ENCODE results near the gene ABCC3. TPM values are rescaled to one million over a fixed set of nuclear protein-coding genes. Genes with fewer than 3 reads are reported as not detected.
A peak's percentile ranks its signal among the peaks of the same experiment; 100 is the strongest.

Gene ABCC3
- total RNA-seq, 1 donor from 2014 or later = 6.3 TPM

DNA sequence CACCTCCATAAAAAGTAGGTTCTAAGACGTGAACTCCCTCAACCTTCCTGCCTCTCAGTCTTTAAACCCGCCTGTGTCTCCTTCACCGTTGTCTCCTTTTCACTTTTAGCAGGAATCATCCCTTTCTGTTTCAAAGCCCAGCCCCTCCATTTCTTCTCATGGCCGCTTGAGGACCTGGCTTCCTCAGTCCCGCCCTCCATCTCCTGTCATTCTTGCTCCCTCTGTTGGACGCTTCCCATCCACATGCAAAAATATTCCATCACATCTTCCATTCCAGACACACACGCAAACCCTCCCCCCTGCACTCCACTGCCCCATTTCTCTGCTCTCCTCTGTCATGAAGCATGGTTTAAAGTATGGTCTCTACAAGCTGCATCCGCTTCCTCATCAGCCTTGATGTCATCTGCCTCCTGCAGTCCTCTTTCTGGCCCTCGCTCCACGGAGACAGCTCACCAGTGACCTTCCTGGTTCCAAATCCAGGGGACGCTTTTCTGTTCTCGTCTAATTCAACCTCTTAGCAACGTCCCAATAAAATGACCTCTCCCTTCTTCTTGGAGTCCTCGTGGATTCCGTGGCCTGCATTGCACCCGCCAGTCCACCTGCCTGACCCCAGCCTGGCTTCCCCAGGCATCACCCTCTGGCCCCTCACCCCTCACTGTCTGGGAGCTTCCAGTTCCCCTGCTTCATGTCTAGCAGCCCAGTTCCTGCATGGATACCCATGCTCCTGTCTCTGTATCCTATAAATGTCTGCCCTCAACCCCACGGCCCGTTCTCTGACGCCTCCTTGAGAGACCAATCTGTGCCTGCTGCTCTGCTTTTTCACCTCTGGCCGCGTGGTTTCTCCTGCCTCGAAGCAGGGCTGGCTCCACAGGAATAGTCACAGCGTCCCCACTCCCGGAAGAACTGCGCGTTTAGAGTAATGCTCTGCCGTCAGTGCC is 46.9 kb downstream of the ABCC3 start:
- DNase-seq (ENCODE audit: low read depth) = no peak
- H3K4me3 ChIP-seq (ENCODE audit: low read depth, low read length) = no peak overlapping the region
- TF ChIP-seq, protein P1, sequence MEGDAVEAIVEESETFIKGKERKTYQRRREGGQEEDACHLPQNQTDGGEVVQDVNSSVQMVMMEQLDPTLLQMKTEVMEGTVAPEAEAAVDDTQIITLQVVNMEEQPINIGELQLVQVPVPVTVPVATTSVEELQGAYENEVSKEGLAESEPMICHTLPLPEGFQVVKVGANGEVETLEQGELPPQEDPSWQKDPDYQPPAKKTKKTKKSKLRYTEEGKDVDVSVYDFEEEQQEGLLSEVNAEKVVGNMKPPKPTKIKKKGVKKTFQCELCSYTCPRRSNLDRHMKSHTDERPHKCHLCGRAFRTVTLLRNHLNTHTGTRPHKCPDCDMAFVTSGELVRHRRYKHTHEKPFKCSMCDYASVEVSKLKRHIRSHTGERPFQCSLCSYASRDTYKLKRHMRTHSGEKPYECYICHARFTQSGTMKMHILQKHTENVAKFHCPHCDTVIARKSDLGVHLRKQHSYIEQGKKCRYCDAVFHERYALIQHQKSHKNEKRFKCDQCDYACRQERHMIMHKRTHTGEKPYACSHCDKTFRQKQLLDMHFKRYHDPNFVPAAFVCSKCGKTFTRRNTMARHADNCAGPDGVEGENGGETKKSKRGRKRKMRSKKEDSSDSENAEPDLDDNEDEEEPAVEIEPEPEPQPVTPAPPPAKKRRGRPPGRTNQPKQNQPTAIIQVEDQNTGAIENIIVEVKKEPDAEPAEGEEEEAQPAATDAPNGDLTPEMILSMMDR (conservative IDR thresholded peaks at IDR 0.05; ENCODE audit: low read depth, low read length) = peak; percentile 64

DNA sequence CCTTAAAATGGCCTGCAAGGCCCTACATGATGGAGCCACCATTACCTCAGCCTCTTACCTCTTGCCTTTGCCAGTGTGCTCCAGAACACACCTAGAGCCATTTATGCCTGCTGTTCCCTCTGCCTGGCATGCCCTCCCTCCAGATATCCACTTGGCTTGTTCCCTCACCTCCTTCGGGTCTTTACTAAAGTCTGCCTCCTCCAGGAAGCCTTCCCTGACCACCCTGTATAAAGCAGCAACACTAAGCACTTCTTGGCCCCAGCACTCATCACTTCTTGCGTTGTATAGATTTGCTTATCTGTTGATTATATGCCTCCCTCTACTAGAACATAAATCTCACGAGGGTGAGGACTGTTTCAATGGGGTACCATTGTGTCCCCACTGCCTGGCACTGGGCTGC is 47.8 kb downstream of the ABCC3 start:
- H3K4me3 ChIP-seq (ENCODE audit: low read depth, low read length) = no peak overlapping the region
- TF ChIP-seq, protein P1 (conservative IDR thresholded peaks at IDR 0.05; ENCODE audit: low read depth, low read length) = no peak
- no peak for DNase-seq (ENCODE audit: low read depth)

DNA sequence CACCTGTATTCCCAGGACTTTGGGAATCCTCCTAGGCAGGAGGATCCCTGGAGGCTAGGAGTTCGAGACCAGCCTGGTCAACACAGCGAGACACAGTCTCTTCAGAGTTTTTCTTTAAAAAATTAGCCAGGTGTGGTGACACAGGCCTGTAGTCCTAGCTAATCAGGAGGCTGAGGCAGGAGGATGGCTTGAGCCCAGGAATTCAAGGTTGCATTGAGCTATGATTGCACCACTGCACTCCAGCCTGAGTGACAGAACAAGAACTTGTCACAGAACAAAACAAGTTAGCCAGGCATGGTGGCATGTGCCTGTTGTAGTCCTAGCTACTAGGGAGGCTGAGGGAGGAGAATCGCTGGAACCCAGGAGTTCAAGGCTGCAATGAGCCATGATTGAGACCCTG is 48.3 kb downstream of the ABCC3 start:
- H3K4me3 ChIP-seq (ENCODE audit: low read depth, low read length) = no peak overlapping the region
- TF ChIP-seq, protein P1 (conservative IDR thresholded peaks at IDR 0.05; ENCODE audit: low read depth, low read length) = no peak
- no peak for DNase-seq (ENCODE audit: low read depth)

DNA sequence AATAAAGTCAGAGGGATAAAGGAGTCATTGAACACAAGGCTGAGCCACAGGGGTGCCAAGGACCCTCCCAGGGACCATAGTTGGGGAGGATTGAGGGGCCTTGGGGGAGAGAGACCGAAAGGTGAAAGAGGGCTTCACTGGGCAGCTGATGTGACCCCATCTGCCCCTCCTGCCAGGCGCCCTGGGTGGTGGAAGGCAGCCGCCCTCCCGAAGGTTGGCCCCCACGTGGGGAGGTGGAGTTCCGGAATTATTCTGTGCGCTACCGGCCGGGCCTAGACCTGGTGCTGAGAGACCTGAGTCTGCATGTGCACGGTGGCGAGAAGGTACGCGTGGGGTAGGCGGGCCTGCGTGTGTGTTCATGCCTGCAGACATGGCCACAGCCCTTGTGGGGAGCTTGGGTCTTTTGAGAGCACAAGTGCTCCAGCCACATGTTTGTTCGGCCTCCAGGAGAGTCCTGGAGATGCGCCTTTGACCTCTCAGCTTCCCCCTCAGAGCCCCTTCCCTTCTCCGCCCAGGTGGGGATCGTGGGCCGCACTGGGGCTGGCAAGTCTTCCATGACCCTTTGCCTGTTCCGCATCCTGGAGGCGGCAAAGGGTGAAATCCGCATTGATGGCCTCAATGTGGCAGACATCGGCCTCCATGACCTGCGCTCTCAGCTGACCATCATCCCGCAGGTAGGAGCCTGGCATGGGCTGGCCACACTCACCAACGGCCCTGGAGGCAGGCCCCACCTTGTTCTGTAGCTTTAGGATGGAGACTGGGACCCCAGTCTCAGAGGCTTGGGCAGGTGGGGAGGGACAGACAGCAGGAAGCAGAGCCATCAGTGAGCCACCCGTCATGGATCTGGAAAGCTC is 49.0 kb downstream of the ABCC3 start:
- H3K4me3 ChIP-seq (ENCODE audit: low read depth, low read length) = no peak overlapping the region

DNA sequence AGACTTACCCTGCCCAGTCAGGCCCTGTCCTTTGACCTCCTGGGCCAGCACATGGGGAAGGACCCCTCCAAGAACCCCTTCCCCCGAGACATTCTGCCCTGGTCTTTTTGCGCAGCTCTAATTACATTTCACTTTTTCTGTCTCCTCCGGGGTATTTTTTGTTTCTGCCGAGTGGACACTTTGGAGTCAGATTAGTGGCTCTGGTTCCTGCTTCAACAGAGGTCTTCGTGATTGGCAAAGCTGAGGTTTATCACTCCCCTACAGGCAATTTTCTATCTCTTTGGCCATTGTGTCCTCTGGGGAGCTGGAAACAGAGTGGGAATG is 49.6 kb downstream of the ABCC3 start:
- DNase-seq (ENCODE audit: low read depth) = no peak
- H3K4me3 ChIP-seq (ENCODE audit: low read depth, low read length) = no peak overlapping the region
- TF ChIP-seq, protein P1 (conservative IDR thresholded peaks at IDR 0.05; ENCODE audit: low read depth, low read length) = no peak

More for the DNA sequence above, 49.0 kb downstream of the ABCC3 start:
- TF ChIP-seq, protein P1 (conservative IDR thresholded peaks at IDR 0.05; ENCODE audit: low read depth, low read length) = no peak
- no peak for DNase-seq (ENCODE audit: low read depth)

DNA sequence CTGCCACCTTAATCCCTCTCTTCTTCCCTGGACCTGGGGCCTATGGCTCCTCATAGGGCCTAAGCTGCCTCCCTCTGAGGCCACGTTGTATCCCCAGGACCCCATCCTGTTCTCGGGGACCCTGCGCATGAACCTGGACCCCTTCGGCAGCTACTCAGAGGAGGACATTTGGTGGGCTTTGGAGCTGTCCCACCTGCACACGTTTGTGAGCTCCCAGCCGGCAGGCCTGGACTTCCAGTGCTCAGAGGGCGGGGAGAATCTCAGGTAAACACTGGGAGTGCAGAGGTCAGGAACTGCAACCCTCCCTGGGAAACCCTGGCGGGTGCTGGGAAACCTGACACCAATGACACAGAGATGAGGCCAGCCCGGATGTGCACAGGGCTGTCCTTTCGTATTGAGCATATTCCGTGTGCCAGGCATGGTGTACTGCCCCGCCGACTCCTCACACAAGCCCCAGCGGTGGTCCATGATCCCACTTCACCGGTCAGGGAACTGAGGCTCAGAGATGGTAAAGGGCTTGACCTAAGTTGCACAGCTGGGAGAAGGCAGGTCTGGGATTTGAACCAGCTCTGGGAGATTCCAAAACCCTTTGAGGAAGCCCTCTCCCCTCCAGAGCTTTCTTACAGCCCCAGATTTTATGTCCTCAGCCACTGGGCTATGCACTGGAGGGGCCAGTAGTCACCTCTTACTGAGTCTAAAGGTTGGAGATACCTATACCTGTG is 50.1 kb downstream of the ABCC3 start:
- no peak overlapping the region for H3K4me3 ChIP-seq (ENCODE audit: low read depth, low read length)
- DNase-seq (ENCODE audit: low read depth) = no peak
- TF ChIP-seq, protein P1 (conservative IDR thresholded peaks at IDR 0.05; ENCODE audit: low read depth, low read length) = no peak

All from epithelial cell of proximal tubule (primary cell).